CD4-positive, alpha-beta T cell treated with Interleukin-17A for 4 hours (primary cell): ENCODE data around the gene E4F1.

Source experiments
- DNase-seq: peaks from one replicate; pipeline ENCODE4 v3.0.0-alpha.2; 2020; ENCODE audit warnings: mixed read lengths

E4F1 gene

DNA sequence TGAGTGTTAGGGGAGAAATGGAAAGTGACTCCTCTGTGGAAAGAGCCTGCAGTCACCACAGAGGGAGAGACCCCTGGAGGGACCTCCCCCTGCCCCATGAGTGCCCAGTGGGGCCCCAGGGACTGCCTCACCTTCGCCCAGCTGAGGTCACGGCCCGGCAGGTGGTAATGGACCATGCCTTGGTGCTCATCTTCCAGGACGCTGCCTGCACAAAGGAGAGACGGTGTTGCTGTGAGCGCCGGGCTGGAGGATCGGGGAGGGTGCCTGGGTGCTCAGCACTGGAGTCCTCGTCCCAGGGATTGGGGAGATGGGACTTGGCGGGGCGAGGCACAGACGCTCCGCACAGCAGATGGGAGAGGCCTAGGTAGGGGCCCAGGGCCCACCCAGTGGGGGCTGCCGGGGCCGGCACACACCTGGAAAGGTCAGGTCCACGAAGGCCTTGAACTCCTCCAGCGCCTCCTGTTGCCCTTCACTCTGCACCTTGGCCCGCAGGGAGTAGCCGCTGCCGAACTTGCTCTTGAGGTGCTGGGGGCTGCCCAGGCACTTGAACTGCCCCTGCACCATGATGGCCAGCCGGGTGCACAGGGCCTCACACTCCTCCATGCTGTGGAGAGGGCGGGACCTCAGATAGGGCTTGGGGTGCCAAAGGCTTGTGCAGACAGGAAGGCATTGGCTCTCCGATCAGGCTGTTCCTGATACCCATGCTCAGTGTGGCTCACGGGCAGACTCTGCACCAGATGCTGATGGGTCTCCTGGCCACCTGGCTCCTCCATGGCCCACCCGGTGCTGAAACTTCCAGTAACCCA, 54.3 kb downstream of the E4F1 start:
- no peak for DNase-seq

- DNase-seq = no peak
Observed at GRCh38 chr16:2278272-2278608, 54.8 kb downstream of the E4F1 start.

DNA sequence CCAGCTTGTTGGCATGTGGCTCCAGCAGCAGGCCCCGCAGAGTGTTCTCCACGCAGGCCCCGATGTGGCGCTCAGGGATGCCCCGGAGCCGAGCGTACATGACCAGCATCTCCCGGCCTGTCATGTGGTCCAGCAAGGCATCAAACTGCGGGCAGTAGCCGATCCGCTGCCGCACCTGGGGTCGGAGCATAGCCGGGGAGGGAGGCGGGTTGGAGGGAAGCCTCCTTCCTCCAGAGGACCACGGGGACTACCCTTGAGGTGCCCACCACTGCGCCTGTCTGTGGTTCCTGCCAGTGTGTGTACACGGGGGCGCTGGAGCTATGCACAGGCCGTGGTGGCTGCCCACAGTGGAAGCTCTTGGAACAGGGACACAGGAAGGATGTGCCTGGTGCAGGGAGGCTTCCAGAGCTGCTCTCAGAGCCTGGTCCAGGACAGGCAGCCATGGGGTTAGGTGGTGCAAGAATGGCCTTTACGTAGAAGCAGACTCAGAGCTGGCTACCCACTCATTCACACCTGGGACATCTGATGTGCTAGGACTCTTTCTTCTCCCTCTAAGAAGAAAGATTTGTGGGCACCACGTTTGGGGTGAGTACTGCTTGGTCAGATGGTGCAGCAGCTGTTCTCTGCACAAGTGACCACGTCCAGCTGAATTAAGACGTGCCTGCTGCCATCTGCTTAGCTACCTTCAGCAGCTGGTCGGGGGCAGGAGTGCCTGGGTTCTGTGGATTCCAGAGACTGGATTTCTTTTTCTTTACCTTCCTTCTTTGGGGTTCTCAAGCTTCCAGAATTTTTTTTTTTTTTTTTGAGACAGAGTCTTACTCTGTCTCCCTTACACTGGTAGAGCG, 55.8 kb downstream of the E4F1 start:
- DNase-seq = no peak

GRCh38 chr16:2280461-2280860, 57.1 kb downstream of the E4F1 start:
- no peak for DNase-seq

GRCh38 chr16:2280981-2281542, 57.7 kb downstream of the E4F1 start:
- no peak for DNase-seq

DNA sequence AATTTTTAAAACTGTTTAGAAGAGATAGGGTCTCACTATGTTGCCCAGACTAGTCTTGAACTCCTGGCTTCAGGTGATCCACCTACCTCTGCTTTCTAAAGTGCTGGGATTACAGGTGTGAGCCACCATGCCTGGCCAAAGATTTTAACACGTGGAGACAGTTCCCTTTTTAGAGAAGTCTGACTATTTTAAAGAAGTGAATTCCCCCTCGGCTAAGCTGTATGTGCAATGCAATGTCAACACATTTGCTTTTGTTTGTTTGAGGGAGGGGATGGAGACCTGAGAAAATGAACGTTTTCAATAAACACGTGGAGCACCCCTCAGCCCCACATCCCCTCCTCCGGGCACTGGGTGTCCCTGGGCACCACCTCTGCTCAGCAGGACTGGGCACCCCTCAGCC, 58.9 kb downstream of the E4F1 start:
- no peak for DNase-seq

- no peak for DNase-seq
Observed at GRCh38 chr16:2282866-2283555, 59.6 kb downstream of the E4F1 start.

- DNase-seq = no peak
Observed at GRCh38 chr16:2284001-2284770, 60.8 kb downstream of the E4F1 start.

- DNase-seq = no peak
Observed at GRCh38 chr16:2284797-2285576, 61.6 kb downstream of the E4F1 start.
